Measurements from ENCODE around the gene DDX50.

GRCh38 chr10:68895041-68895440 lies 6.1 kb upstream of the DDX50 start:
- TF ChIP-seq, protein P1, sequence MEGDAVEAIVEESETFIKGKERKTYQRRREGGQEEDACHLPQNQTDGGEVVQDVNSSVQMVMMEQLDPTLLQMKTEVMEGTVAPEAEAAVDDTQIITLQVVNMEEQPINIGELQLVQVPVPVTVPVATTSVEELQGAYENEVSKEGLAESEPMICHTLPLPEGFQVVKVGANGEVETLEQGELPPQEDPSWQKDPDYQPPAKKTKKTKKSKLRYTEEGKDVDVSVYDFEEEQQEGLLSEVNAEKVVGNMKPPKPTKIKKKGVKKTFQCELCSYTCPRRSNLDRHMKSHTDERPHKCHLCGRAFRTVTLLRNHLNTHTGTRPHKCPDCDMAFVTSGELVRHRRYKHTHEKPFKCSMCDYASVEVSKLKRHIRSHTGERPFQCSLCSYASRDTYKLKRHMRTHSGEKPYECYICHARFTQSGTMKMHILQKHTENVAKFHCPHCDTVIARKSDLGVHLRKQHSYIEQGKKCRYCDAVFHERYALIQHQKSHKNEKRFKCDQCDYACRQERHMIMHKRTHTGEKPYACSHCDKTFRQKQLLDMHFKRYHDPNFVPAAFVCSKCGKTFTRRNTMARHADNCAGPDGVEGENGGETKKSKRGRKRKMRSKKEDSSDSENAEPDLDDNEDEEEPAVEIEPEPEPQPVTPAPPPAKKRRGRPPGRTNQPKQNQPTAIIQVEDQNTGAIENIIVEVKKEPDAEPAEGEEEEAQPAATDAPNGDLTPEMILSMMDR (IDR thresholded peaks at IDR 0.05; ENCODE audit: insufficient read depth, low read length, poor library complexity, severe bottlenecking) = no peak
- TF ChIP-seq EZH2phosphoT487 (conservative IDR thresholded peaks at IDR 0.05; ENCODE audit: low read length) = no peak
